Measurements from ENCODE around the gene GPD1.
"Not testable (repeated sequence)": the region's sequence is repeated elsewhere in the genome, so short reads cannot be mapped to it uniquely, and the experiment has no call there.

The GPD1 gene

GRCh38 chr12:50132505-50133135, 28.8 kb downstream of the GPD1 start:
- no peak for DNase-seq

- DNase-seq: no peak
Measured at GRCh38 chr12:50142993-50143392, 39.2 kb downstream of the GPD1 start.

GRCh38 chr12:50145439-50145838, 41.6 kb downstream of the GPD1 start:
- no peak for DNase-seq

GRCh38 chr12:50147281-50147680, 43.5 kb downstream of the GPD1 start:
- DNase-seq: no peak

- DNase-seq: not testable (repeated sequence)
Measured at GRCh38 chr12:50148011-50148410, 44.2 kb downstream of the GPD1 start.

GRCh38 chr12:50149311-50149710, 45.5 kb downstream of the GPD1 start:
- no peak for DNase-seq

GRCh38 chr12:50151047-50151687, 47.4 kb downstream of the GPD1 start:
- no peak for DNase-seq

GRCh38 chr12:50154947-50155346, 51.1 kb downstream of the GPD1 start:
- not testable (repeated sequence) for DNase-seq

- DNase-seq: no peak
Measured at GRCh38 chr12:50156641-50157040, 52.8 kb downstream of the GPD1 start.

- no peak for DNase-seq
Measured at GRCh38 chr12:50157259-50157658, 53.5 kb downstream of the GPD1 start.

GRCh38 chr12:50160643-50161042, 56.8 kb downstream of the GPD1 start:
- no peak for DNase-seq

All from CD4-positive, alpha-beta T cell treated with Interferon gamma for 1 hour (primary cell).